ENCODE data around the gene DST.

Gene DST

GRCh38 chr6:56440551-56440981 is 202.1 kb downstream of the DST start:
- no peak for DNase-seq (ENCODE audit: low read depth in 2 of 3, low spot score in 2 of 3)

DNA sequence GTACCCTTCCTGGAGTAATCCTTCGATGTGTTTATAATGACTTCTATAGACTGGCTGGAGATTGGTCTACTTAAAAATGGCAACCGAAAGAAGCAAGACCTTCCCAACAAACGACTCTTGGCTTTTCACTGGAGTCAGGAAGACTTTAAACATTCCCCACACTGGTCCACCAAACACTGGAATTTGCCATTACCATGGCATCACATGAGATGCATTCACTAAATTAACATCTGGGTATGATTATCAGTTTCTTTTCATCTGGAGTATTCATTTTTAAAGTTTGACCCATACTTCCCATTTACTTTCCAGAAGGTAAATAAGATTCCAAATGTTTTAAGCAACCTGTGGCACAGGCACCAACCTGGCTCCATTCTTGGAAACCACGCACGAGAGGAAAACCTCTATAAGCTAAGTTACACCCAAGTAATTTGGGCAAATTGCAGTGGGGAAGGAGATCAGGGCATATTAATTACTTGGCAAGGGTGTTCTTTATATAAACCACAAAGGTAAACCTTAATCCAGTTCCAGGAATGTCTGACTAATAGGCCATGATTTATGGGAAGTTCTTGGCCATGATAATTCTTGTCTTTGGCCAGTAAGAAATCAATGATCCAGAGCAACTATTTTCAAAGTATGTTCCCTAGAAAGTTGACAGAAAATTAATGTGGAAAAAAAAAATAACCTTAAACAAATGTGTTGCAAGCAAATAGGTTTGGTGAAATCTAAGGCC is 205.4 kb downstream of the DST start:
- no peak for DNase-seq (ENCODE audit: low read depth in 2 of 3, low spot score in 2 of 3)

- no peak for DNase-seq (ENCODE audit: low read depth in 2 of 3, low spot score in 2 of 3)
Observed at GRCh38 chr6:56435754-56436153, 206.9 kb downstream of the DST start.

GRCh38 chr6:56435326-56435725 is 207.4 kb downstream of the DST start:
- no peak for DNase-seq (ENCODE audit: low read depth in 2 of 3, low spot score in 2 of 3)

DNA sequence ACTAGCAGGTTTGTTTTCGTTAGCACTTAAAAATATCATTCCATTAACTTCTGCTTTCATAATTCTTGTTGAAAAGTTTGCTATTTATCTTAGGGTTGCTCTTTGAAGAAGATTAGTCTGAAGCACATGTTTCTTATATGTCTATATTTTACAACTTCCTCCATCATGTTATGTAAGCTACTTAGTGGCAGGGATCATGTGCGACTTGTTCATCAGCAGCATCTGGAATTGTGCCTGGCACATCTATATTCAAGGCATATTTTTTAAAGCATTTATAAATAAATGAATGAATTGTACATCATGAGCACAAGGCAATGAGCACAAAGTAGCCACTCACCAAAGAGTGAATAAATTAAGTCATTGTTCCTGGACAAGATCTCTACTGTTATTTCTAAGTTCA is 208.1 kb downstream of the DST start:
- no peak for DNase-seq (ENCODE audit: low read depth in 2 of 3, low spot score in 2 of 3)

- DNase-seq (ENCODE audit: low read depth in 2 of 3, low spot score in 2 of 3), result no peak
Observed at GRCh38 chr6:56433119-56433518, 209.6 kb downstream of the DST start.

- DNase-seq (ENCODE audit: low read depth in 2 of 3, low spot score in 2 of 3), result no peak
Observed at GRCh38 chr6:56432194-56432593, 210.5 kb downstream of the DST start.

DNA sequence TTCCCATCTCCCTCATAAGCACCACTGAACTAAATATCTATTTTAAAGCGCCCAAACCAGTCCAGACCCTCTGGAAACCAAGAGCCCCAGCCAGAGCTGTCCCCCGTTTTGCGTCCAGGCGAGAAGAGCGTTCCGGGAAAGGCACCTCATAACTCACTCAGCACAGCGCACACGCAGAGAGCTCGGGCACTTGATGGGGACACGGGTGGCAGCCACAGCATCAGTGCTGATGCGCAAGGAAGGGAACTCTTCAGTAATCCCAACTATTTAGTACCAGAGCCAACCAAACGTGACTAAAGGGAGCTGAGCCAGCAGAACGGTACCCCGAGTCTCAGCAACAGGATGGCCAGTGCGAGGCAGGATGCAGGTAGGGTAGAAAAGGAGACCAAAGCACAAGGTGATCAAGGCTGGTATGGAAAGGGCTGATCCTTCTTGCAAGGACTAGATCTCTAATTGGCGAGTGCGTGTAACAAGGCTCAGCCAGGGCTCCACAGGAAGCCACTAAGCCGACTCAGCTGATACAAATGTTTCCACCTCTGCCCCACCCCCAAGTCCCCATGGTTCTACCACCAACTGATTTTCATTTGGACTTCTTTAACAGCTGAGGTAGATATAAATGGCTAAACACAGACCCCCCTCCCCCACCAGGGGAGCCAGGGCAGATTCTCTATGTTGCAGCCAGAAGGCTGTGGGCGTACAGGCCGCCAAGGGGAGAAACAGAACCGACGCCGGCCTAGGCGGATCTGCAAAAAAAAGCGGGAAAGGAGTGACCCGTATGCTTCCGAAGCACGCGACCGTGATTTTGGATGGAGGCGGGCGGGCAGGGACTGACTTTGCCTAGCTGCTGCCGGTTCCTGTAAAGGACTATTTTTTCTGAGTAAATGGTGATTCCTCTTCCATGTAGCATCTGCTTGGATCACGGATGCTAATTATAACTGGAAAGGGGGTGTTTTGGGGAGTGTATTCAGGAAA is 211.8 kb downstream of the DST start:
- no peak for DNase-seq (ENCODE audit: low read depth in 2 of 3, low spot score in 2 of 3)

DNA sequence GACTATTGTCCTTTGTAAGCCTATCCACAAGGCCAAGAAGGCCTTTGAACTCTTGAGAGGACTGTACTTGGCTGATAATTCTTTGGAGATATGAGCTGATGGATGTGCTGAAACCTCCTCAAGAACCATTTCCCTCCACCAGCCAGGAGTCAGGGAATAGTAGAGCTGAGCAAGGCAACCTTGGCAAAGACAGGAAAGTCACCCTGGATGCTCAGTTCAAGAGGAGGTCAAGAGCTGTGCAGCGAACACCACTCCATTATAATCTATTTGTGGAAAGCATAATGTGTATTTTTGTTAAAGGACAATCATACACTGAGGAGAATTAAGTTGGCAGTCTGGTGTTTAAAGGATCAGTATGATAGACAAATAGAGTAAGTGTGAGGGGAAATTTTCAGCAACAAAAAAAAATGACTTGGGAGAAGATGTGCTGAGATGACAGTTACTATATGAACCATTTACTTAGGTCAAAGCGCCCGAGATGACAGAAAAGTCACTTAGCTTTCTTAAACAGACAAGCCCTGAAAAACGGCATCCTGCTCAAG is 218.1 kb downstream of the DST start:
- no peak for DNase-seq (ENCODE audit: low read depth in 2 of 3, low spot score in 2 of 3)

- DNase-seq (ENCODE audit: low read depth in 2 of 3, low spot score in 2 of 3), result no peak
Observed at GRCh38 chr6:56424064-56424463, 218.6 kb downstream of the DST start.

GRCh38 chr6:56420296-56420695 is 222.4 kb downstream of the DST start:
- DNase-seq (ENCODE audit: low read depth in 2 of 3, low spot score in 2 of 3), result no peak

GRCh38 chr6:56419191-56419590 is 223.5 kb downstream of the DST start:
- DNase-seq (ENCODE audit: low read depth in 2 of 3, low spot score in 2 of 3), result no peak

- no peak for DNase-seq (ENCODE audit: low read depth in 2 of 3, low spot score in 2 of 3)
Observed at GRCh38 chr6:56417823-56418222, 224.9 kb downstream of the DST start.

DNA sequence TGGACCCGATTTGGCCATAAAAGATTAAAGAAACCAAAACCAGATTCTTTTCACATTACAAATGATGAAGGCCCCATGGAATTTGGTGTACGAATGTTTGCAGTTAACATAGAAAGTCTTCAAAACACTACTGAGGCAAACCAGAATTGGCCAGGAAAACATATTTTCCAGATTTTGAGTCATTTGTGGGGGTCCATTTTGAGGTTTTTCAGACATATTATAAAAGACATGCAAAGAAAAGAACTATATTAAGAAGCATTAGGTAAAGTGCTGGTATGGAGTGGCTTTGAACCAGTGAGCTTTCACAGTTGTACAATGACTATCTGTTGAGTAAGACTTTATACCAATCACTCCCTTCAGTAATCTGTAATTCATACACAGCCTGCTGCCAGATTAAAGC is 226.4 kb downstream of the DST start:
- no peak for DNase-seq (ENCODE audit: low read depth in 2 of 3, low spot score in 2 of 3)

GRCh38 chr6:56408976-56409375 is 233.7 kb downstream of the DST start:
- DNase-seq (ENCODE audit: low read depth in 2 of 3, low spot score in 2 of 3), result no peak
